Loucy (cell line): Measurements from ENCODE around the gene SETD3.

Experiments used
- H2AFZ ChIP-seq: fragments of 200-600 bp; sonication (generic); 2 replicates; pipeline ENCODE4 v1.6.0; 2016; ENCODE audit warnings: antibody characterized with exemption, mild to moderate bottlenecking, low read length, moderate library complexity
- H3F3A ChIP-seq: fragments of 200-600 bp; 2 replicates; pipeline ENCODE4 v1.6.0; 2016; ENCODE audit warnings: antibody characterized with exemption, low read depth, mild to moderate bottlenecking
- H3K27me3 ChIP-seq: fragments of 200-600 bp; sonication (generic); 2 replicates; pipeline ENCODE4 v1.6.1; 2014; ENCODE audit warnings: low read length, mild to moderate bottlenecking; ENCODE audit not compliant: insufficient read depth, poor library complexity, severe bottlenecking
- H3K36me3 ChIP-seq: fragments of 200-600 bp; sonication (generic); 2 replicates; pipeline ENCODE4 v1.6.1; 2016; ENCODE audit warnings: low read length; ENCODE audit not compliant: insufficient read depth
- H3K4me1 ChIP-seq: fragments of 200-600 bp; sonication (generic); 2 replicates; pipeline ENCODE4 v1.5.1; 2014; ENCODE audit warnings: low read length, mild to moderate bottlenecking; ENCODE audit not compliant: insufficient read depth, poor library complexity, severe bottlenecking
- H3K4me2 ChIP-seq: fragments of 200-600 bp; sonication (generic); 2 replicates; pipeline ENCODE4 v1.6.0; 2014; ENCODE audit warnings: antibody characterized with exemption, low read length, low read depth, mild to moderate bottlenecking; ENCODE audit not compliant: poor library complexity, severe bottlenecking
- H3K4me3 ChIP-seq: fragments of 200-600 bp; sonication (generic); 2 replicates; pipeline ENCODE4 v1.5.1; 2014; ENCODE audit warnings: low read length, mild to moderate bottlenecking, mixed read lengths; ENCODE audit not compliant: poor library complexity, severe bottlenecking
- H3K79me2 ChIP-seq: fragments of 200-600 bp; sonication (generic); 2 replicates; pipeline ENCODE4 v1.6.1; 2014; ENCODE audit warnings: low read length; ENCODE audit not compliant: insufficient read depth
- H3K9ac ChIP-seq: fragments of 200-600 bp; sonication (generic); 2 replicates; pipeline ENCODE4 v1.6.0; 2014; ENCODE audit warnings: mild to moderate bottlenecking, low read depth, low read length, moderate library complexity; ENCODE audit not compliant: poor library complexity, severe bottlenecking
- H3K9me2 ChIP-seq: fragments of 200-600 bp; sonication (generic); replicated peaks from 2 replicates; pipeline ENCODE4 v1.6.1; 2016; ENCODE audit warnings: low read depth, low read length, mixed read lengths
- H3K9me3 ChIP-seq: fragments of 200-600 bp; sonication (generic); 2 replicates; pipeline ENCODE4 v1.6.1; 2014; ENCODE audit warnings: mild to moderate bottlenecking, antibody characterized with exemption, low read length, low read depth; ENCODE audit not compliant: insufficient read depth
- H4K20me1 ChIP-seq: fragments of 200-600 bp; sonication (generic); 2 replicates; pipeline ENCODE4 v1.6.0; 2014; ENCODE audit warnings: antibody characterized with exemption, low read length, mild to moderate bottlenecking; ENCODE audit not compliant: insufficient read depth, poor library complexity, severe bottlenecking
- CTCF ChIP-seq: fragments of 200-600 bp; sonication (generic); conservative IDR thresholded peaks from 2 replicates; pipeline ENCODE4 v1.5.1; 2014; ENCODE audit warnings: mild to moderate bottlenecking, antibody characterized with exemption, low read length
- EZH2phosphoT487 ChIP-seq: fragments of 200-600 bp; IDR thresholded peaks from 2 replicates; pipeline ENCODE4 v1.6.1; 2018; ENCODE audit warnings: antibody characterized with exemption, mild to moderate bottlenecking, moderate library complexity, borderline replicate concordance

Gene SETD3

GRCh38 chr14:99509871-99510555, 29.4 kb upstream of the SETD3 start:
- no peak overlapping the region for H3K4me3 ChIP-seq
- H3K27me3 ChIP-seq: no peaks in the 10 kb centered on the region
- H3K4me1 ChIP-seq: no peaks in the 10 kb centered on the region
- no peak overlapping the region for H3K9ac ChIP-seq
- no peaks in the 10 kb centered on the region for H3K79me2 ChIP-seq
- no peaks in the 10 kb centered on the region for H3K9me3 ChIP-seq
- peaks cover 93% of the 10 kb centered on the region; the same call in 1 of the 2 replicates for H3K36me3 ChIP-seq
- H3K4me2 ChIP-seq: no peak overlapping the region
- no peak overlapping the region for H2AFZ ChIP-seq
- no peaks in the 10 kb centered on the region for H3F3A ChIP-seq
- no peaks in the 10 kb centered on the region for H3K9me2 ChIP-seq
- peaks cover 3% of the 10 kb centered on the region for H4K20me1 ChIP-seq
- TF ChIP-seq CTCF: no peak
- TF ChIP-seq EZH2phosphoT487: no peak

DNA sequence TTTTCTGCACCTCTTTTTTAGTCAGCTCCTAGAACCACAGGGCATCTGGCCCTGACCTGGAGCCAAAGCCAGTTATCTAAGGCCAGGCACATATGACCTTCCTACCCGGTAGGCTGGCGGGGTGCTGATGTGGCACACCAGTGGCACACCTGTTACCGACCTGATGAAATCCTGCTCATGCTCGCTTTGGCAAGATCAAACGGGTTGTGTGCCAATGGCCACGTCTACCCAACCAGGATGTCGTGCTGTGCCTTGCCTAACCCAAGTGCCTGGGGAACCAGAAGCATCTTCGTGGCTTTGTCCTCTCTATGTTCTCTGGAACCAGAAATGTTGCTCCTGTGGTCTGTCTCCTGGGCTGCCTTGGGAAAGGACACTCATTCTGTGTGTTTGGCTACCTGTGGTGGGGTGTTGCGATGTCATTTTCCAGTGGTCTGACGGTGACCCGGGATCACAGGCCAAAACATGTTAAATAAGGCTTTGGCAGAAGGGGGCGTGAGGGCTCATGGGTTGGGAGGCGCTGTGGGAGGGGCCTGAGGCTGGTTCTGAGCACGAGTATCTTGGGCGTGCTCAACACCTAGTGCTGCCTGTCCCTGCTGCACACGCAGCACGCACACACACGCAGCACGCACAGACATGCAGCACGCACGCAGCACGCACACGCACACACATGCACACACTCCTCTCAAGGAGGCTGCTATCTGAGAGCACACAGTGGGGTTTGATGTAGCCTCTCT, 28.4 kb upstream of the SETD3 start:
- H3K4me3 ChIP-seq: no peak overlapping the region
- H3K36me3 ChIP-seq: peaks cover 92% of the 10 kb centered on the region; the same call in 1 of the 2 replicates
- H3K9me3 ChIP-seq: no peaks in the 10 kb centered on the region
- TF ChIP-seq EZH2phosphoT487 (no peak), CTCF (no peak)
- no peaks in the 10 kb centered on the region for H3K27me3 ChIP-seq
- no peaks in the 10 kb centered on the region for H3K79me2 ChIP-seq
- H3K4me2 ChIP-seq: no peak overlapping the region
- H3K9ac ChIP-seq: no peak overlapping the region
- H3K9me2 ChIP-seq: no peaks in the 10 kb centered on the region
- peaks cover 3% of the 10 kb centered on the region for H4K20me1 ChIP-seq
- H3F3A ChIP-seq: no peaks in the 10 kb centered on the region
- no peaks in the 10 kb centered on the region for H3K4me1 ChIP-seq
- no peak overlapping the region for H2AFZ ChIP-seq

DNA sequence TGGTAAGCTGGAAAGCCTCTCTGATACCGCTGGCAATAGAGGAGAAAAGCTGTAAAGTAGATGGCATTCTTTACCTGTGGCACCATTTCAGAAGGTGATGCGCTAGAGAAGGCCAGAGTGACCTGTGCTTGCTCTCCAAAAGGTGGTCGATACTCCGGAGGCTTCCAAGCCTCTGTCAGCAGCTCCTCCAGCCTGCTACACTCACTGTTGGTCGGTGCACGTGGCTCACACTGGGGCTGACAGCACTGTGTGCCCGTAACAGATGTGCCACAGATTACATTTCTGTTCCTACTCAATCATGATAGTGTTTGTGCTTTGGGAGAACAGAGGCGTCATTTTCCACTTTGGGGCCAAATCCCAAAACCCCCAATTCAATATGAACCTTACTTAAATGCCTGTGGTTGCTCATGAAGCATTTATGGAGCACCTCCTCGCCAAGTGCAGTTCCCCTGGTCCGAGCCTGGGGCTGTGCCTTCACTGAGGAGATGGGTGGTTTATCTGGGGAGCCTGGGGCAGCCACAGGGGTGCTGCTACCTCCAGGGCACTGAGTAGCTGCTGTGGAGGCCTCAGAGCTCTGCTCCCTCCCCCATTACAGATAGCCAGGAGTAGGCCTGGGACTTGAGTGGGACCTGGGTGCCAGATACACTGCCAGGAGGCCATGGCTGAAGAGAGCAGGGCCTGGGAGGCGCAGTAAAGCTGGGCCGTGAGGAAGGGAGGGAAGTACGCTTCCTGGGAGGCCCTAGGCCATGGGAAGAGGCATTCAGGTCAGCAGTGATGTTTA, 27.4 kb upstream of the SETD3 start:
- H3K36me3 ChIP-seq: peaks cover 92% of the 10 kb centered on the region; the same call in 1 of the 2 replicates
- TF ChIP-seq CTCF: no peak
- TF ChIP-seq EZH2phosphoT487: no peak
- H3K79me2 ChIP-seq: no peaks in the 10 kb centered on the region

More for the DNA sequence above, 27.4 kb upstream of the SETD3 start:
- no peak overlapping the region for H2AFZ ChIP-seq
- no peak overlapping the region for H3K9ac ChIP-seq
- H4K20me1 ChIP-seq: peaks cover 3% of the 10 kb centered on the region
- H3K9me2 ChIP-seq: no peaks in the 10 kb centered on the region
- no peaks in the 10 kb centered on the region for H3F3A ChIP-seq
- no peak overlapping the region for H3K4me2 ChIP-seq
- no peaks in the 10 kb centered on the region for H3K9me3 ChIP-seq
- no peaks in the 10 kb centered on the region for H3K27me3 ChIP-seq
- no peak overlapping the region for H3K4me3 ChIP-seq
- H3K4me1 ChIP-seq: no peaks in the 10 kb centered on the region
